RPMI7951 (cell line): ENCODE measurements around the gene FBN1. TPM values are rescaled to one million over a fixed set of nuclear protein-coding genes. Genes with fewer than 3 reads are reported as not detected.

Source experiments
- DNase-seq: peaks from one replicate; pipeline ENCODE4 v3.0.0-alpha.2; 2012; ENCODE audit warnings: low read depth
- total RNA-seq: library from RNA; depleted of rRNA; stranded (reverse); fragments of >200 nt; shearing (Covaris generic); gene quantifications from 2 replicates; pipeline ENCODE4 v1.2.3, GENCODE V29; 2014

Gene FBN1
- total RNA-seq, 1 experiment from 2014 or later: 194 TPM

- no peak for DNase-seq
Measured at GRCh38 chr15:48554112-48554511, 91.4 kb downstream of the FBN1 start.

- DNase-seq: no peak
Measured at GRCh38 chr15:48553559-48553958, 92.0 kb downstream of the FBN1 start.

GRCh38 chr15:48550822-48551525 is 94.5 kb downstream of the FBN1 start:
- no peak for DNase-seq

GRCh38 chr15:48548455-48548854 is 97.1 kb downstream of the FBN1 start:
- no peak for DNase-seq

- peak; percentile 35 for DNase-seq
Measured at GRCh38 chr15:48547286-48547685, 98.2 kb downstream of the FBN1 start.

- no peak for DNase-seq
Measured at GRCh38 chr15:48546296-48546695, 99.2 kb downstream of the FBN1 start.

GRCh38 chr15:48544778-48545177 is 100.7 kb downstream of the FBN1 start:
- no peak for DNase-seq

- peak; percentile 99 for DNase-seq
Measured at GRCh38 chr15:48541341-48542278, 103.9 kb downstream of the FBN1 start.

- DNase-seq: no peak
Measured at GRCh38 chr15:48540756-48541155, 104.8 kb downstream of the FBN1 start.

- no peak for DNase-seq
Measured at GRCh38 chr15:48538941-48539340, 106.6 kb downstream of the FBN1 start.

GRCh38 chr15:48537271-48538113 is 108.0 kb downstream of the FBN1 start:
- no peak for DNase-seq

- DNase-seq: no peak
Measured at GRCh38 chr15:48536681-48537091, 108.8 kb downstream of the FBN1 start.

GRCh38 chr15:48533982-48534381 is 111.5 kb downstream of the FBN1 start:
- no peak for DNase-seq

GRCh38 chr15:48532946-48533345 is 112.6 kb downstream of the FBN1 start:
- DNase-seq: peak; percentile 26

GRCh38 chr15:48530528-48530927 is 115.0 kb downstream of the FBN1 start:
- no peak for DNase-seq

- DNase-seq: no peak
Measured at GRCh38 chr15:48528921-48529320, 116.6 kb downstream of the FBN1 start.

- no peak for DNase-seq
Measured at GRCh38 chr15:48527517-48527916, 118.0 kb downstream of the FBN1 start.

GRCh38 chr15:48522911-48523310 is 122.6 kb downstream of the FBN1 start:
- no peak for DNase-seq

- DNase-seq: no peak
Measured at GRCh38 chr15:48522123-48522522, 123.4 kb downstream of the FBN1 start.

- no peak for DNase-seq
Measured at GRCh38 chr15:48520376-48521155, 124.9 kb downstream of the FBN1 start.

GRCh38 chr15:48516121-48516520 is 129.4 kb downstream of the FBN1 start:
- DNase-seq: no peak
